SK-N-SH treated with all-trans-retinoic acid at 6 μM for 48 hours (cell line): Measurements from ENCODE around the gene RNPS1.

Experiments
- ARNTL ChIP-seq: fragments of 450-650 bp; formaldehyde crosslinking; IDR thresholded peaks from 2 replicates; pipeline ENCODE4 v1.5.0; 2020; ENCODE audit warnings: low read depth, mild to moderate bottlenecking, moderate library complexity, borderline replicate concordance
- BACH2 ChIP-seq: fragments of 250-450 bp; sonication (Bioruptor Pico); IDR thresholded peaks from 2 replicates; pipeline ENCODE4 v1.9.0; 2021; ENCODE audit warnings: mild to moderate bottlenecking, borderline replicate concordance
- ESRRG ChIP-seq: fragments of 250-450 bp; sonication (Bioruptor Pico); IDR thresholded peaks from 2 replicates; pipeline ENCODE4 v1.6.1; 2021; ENCODE audit warnings: mild to moderate bottlenecking
- GLIS3 ChIP-seq: fragments of 250-450 bp; sonication (Bioruptor Pico); IDR thresholded peaks from 2 replicates; pipeline ENCODE4 v1.5.0; 2020; ENCODE audit warnings: mild to moderate bottlenecking, moderate library complexity
- OSR1 ChIP-seq: fragments of 250-450 bp; sonication (Bioruptor Pico); IDR thresholded peaks from 2 replicates; pipeline ENCODE4 v1.8.0; 2022; ENCODE audit warnings: moderate library complexity, mild to moderate bottlenecking, inconsistent platforms
- RARB ChIP-seq: fragments of 250-450 bp; sonication (Bioruptor Pico); IDR thresholded peaks from 2 replicates; pipeline ENCODE4 v1.8.0; 2021; ENCODE audit warnings: mild to moderate bottlenecking, moderate library complexity
- TCF4 ChIP-seq: fragments of 250-450 bp; sonication (Bioruptor Pico); IDR thresholded peaks from 2 replicates; pipeline ENCODE4 v1.8.0; 2021; ENCODE audit warnings: mild to moderate bottlenecking, moderate library complexity, borderline replicate concordance
- TOX ChIP-seq: fragments of 250-450 bp; sonication (Bioruptor Pico); IDR thresholded peaks from 2 replicates; pipeline ENCODE4 v1.8.0; 2021; ENCODE audit warnings: mild to moderate bottlenecking, moderate library complexity, borderline replicate concordance
- ZFP3 ChIP-seq: fragments of 250-450 bp; sonication (Bioruptor Pico); IDR thresholded peaks from 2 replicates; pipeline ENCODE4 v1.5.0; 2020; ENCODE audit warnings: mild to moderate bottlenecking, moderate library complexity
- ZFP30 ChIP-seq: fragments of 450-650 bp; formaldehyde crosslinking; IDR thresholded peaks from 2 replicates; pipeline ENCODE4 v1.5.0; 2022; ENCODE audit warnings: mild to moderate bottlenecking, moderate library complexity
- TF ChIP-seq, protein P1 (sequence below): fragments of 250-450 bp; sonication (Bioruptor Pico); IDR thresholded peaks from 2 replicates; pipeline ENCODE4 v1.5.1; 2021; ENCODE audit warnings: mild to moderate bottlenecking, moderate library complexity
- TF ChIP-seq, protein P2 (sequence below): fragments of 250-450 bp; sonication (Bioruptor Pico); IDR thresholded peaks from 2 replicates; pipeline ENCODE4 v1.5.1; 2020; ENCODE audit warnings: low read depth, mild to moderate bottlenecking, moderate library complexity
- TF ChIP-seq, protein P3 (sequence below): fragments of 250-450 bp; sonication (Bioruptor Pico); IDR thresholded peaks from 2 replicates; pipeline ENCODE4 v1.8.0; 2020; ENCODE audit warnings: mild to moderate bottlenecking, moderate library complexity, borderline replicate concordance
- TF ChIP-seq, protein P4 (sequence below): fragments of 250-450 bp; sonication (Bioruptor Pico); IDR thresholded peaks from 2 replicates; pipeline ENCODE4 v1.5.0; 2020; ENCODE audit warnings: mild to moderate bottlenecking, moderate library complexity

DNA sequence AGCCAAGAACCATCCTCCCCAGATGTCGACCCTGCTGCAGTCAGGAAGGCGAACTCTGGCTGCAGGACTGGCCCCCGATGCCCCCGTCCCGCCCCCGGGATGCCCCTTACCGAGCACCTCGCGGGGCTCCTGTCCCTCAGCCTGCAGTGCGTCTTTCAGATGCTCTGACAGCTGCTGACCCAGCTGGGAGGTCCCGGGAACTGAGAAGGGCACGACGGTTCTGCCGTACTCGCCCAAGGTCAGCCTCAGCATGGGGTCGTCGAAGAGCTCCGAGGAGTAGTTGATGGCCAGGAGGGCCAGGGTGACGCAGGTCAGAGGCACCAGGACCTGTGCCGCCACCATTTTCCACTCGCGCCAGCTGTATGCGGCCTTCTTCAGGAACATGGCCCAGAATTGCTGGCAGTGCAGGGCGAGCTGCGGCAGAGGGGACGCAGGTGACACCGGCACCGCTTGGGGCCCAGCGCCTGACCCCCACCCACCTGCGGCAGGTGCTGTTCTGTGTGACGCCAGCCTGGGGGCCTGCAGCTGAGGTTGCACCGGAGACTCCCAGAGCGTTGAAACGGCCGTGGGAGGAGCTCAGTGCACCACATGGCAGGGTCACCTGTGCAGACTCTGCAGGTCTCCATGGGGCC is 20.1 kb upstream of the RNPS1 start:
- TF ChIP-seq RARB (no peak), GLIS3 (CRISPR knock-in tag) (no peak), TCF4 (CRISPR knock-in tag) (no peak), ZFP3 (CRISPR knock-in tag) (no peak), TOX (CRISPR knock-in tag) (no peak), ESRRG (no peak), BACH2 (CRISPR knock-in tag) (no peak), ZFP30 (no peak), ARNTL (CRISPR knock-in tag) (no peak), OSR1 (no peak)
- TF ChIP-seq, protein P1, sequence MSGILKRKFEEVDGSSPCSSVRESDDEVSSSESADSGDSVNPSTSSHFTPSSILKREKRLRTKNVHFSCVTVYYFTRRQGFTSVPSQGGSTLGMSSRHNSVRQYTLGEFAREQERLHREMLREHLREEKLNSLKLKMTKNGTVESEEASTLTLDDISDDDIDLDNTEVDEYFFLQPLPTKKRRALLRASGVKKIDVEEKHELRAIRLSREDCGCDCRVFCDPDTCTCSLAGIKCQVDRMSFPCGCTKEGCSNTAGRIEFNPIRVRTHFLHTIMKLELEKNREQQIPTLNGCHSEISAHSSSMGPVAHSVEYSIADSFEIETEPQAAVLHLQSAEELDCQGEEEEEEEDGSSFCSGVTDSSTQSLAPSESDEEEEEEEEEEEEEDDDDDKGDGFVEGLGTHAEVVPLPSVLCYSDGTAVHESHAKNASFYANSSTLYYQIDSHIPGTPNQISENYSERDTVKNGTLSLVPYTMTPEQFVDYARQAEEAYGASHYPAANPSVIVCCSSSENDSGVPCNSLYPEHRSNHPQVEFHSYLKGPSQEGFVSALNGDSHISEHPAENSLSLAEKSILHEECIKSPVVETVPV (CRISPR knock-in tag) = no peak
- TF ChIP-seq, protein P2, sequence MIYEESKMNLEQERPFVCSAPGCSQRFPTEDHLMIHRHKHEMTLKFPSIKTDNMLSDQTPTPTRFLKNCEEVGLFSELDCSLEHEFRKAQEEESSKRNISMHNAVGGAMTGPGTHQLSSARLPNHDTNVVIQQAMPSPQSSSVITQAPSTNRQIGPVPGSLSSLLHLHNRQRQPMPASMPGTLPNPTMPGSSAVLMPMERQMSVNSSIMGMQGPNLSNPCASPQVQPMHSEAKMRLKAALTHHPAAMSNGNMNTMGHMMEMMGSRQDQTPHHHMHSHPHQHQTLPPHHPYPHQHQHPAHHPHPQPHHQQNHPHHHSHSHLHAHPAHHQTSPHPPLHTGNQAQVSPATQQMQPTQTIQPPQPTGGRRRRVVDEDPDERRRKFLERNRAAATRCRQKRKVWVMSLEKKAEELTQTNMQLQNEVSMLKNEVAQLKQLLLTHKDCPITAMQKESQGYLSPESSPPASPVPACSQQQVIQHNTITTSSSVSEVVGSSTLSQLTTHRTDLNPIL = no peak
- TF ChIP-seq, protein P3, sequence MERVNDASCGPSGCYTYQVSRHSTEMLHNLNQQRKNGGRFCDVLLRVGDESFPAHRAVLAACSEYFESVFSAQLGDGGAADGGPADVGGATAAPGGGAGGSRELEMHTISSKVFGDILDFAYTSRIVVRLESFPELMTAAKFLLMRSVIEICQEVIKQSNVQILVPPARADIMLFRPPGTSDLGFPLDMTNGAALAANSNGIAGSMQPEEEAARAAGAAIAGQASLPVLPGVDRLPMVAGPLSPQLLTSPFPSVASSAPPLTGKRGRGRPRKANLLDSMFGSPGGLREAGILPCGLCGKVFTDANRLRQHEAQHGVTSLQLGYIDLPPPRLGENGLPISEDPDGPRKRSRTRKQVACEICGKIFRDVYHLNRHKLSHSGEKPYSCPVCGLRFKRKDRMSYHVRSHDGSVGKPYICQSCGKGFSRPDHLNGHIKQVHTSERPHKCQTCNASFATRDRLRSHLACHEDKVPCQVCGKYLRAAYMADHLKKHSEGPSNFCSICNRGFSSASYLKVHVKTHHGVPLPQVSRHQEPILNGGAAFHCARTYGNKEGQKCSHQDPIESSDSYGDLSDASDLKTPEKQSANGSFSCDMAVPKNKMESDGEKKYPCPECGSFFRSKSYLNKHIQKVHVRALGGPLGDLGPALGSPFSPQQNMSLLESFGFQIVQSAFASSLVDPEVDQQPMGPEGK (CRISPR knock-in tag) = no peak
- TF ChIP-seq, protein P4, sequence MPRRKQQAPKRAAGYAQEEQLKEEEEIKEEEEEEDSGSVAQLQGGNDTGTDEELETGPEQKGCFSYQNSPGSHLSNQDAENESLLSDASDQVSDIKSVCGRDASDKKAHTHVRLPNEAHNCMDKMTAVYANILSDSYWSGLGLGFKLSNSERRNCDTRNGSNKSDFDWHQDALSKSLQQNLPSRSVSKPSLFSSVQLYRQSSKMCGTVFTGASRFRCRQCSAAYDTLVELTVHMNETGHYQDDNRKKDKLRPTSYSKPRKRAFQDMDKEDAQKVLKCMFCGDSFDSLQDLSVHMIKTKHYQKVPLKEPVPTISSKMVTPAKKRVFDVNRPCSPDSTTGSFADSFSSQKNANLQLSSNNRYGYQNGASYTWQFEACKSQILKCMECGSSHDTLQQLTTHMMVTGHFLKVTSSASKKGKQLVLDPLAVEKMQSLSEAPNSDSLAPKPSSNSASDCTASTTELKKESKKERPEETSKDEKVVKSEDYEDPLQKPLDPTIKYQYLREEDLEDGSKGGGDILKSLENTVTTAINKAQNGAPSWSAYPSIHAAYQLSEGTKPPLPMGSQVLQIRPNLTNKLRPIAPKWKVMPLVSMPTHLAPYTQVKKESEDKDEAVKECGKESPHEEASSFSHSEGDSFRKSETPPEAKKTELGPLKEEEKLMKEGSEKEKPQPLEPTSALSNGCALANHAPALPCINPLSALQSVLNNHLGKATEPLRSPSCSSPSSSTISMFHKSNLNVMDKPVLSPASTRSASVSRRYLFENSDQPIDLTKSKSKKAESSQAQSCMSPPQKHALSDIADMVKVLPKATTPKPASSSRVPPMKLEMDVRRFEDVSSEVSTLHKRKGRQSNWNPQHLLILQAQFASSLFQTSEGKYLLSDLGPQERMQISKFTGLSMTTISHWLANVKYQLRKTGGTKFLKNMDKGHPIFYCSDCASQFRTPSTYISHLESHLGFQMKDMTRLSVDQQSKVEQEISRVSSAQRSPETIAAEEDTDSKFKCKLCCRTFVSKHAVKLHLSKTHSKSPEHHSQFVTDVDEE = no peak
